ENCODE results near the gene MRLN.
"Not testable (repeated sequence)": the region's sequence is repeated elsewhere in the genome, so short reads cannot be mapped to it uniquely, and the experiment has no call there.

Gene MRLN

GRCh38 chr10:59753267-59753666, at the start of gene MRLN:
TSS of gene MRLN (minus strand) at chr10:59753455.
- DNase-seq: no peak

GRCh38 chr10:59801171-59801570, 47.9 kb upstream of the MRLN start:
- no peak for DNase-seq

- no peak for DNase-seq
Measured at GRCh38 chr10:59799421-59799820, 46.2 kb upstream of the MRLN start.

GRCh38 chr10:59793919-59794318, 40.7 kb upstream of the MRLN start:
- DNase-seq: no peak

- DNase-seq: no peak
Measured at GRCh38 chr10:59792812-59793211, 39.6 kb upstream of the MRLN start.

GRCh38 chr10:59791601-59792000, 38.3 kb upstream of the MRLN start:
- DNase-seq: no peak

GRCh38 chr10:59790080-59790479, 36.8 kb upstream of the MRLN start:
- not testable (repeated sequence) for DNase-seq

- DNase-seq: not testable (repeated sequence)
Measured at GRCh38 chr10:59788914-59789313, 35.7 kb upstream of the MRLN start.

GRCh38 chr10:59787032-59787431, 33.8 kb upstream of the MRLN start:
- not testable (repeated sequence) for DNase-seq

GRCh38 chr10:59785476-59785875, 32.2 kb upstream of the MRLN start:
- DNase-seq: not testable (repeated sequence)

- DNase-seq: no peak
Measured at GRCh38 chr10:59781511-59781910, 28.3 kb upstream of the MRLN start.

- no peak for DNase-seq
Measured at GRCh38 chr10:59779756-59780533, 26.7 kb upstream of the MRLN start.

- no peak for DNase-seq
Measured at GRCh38 chr10:59774451-59774850, 21.2 kb upstream of the MRLN start.

GRCh38 chr10:59773088-59773487, 19.8 kb upstream of the MRLN start:
- no peak for DNase-seq

- DNase-seq: no peak
Measured at GRCh38 chr10:59771162-59771807, 18.0 kb upstream of the MRLN start.

- DNase-seq: no peak
Measured at GRCh38 chr10:59770689-59771088, 17.4 kb upstream of the MRLN start.

GRCh38 chr10:59762505-59762904, 9.2 kb upstream of the MRLN start:
- DNase-seq: no peak

GRCh38 chr10:59757966-59758365, 4.7 kb upstream of the MRLN start:
- no peak for DNase-seq

- DNase-seq: no peak
Measured at GRCh38 chr10:59754951-59755350, 1.7 kb upstream of the MRLN start.

- no peak for DNase-seq
Measured at GRCh38 chr10:59752278-59752940, 846 bp downstream of the MRLN start.

GRCh38 chr10:59750155-59750945, 2.9 kb downstream of the MRLN start:
- no peak for DNase-seq

- no peak for DNase-seq
Measured at GRCh38 chr10:59748834-59749233, 4.4 kb downstream of the MRLN start.

- no peak for DNase-seq
Measured at GRCh38 chr10:59745163-59745650, 8.0 kb downstream of the MRLN start.

Data from cortex of kidney (tissue), 1 donor.